GM19328 (cell line): Measurements from ENCODE around the gene LSG1.
"Not testable (repeated sequence)": the region's sequence is repeated elsewhere in the genome, so short reads cannot be mapped to it uniquely, and the experiment has no call there.

Source experiments
- ATAC-seq: cut with Tn5 transposase; IDR thresholded peaks from one replicate; pipeline ENCODE4 v1.9.1; 2021; ENCODE audit warnings: mild to moderate bottlenecking, moderate library complexity; ENCODE audit not compliant: unreplicated experiment

The LSG1 gene

GRCh38 chr3:194658477-194659242 lies 13.3 kb downstream of the LSG1 start:
- ATAC-seq, result no peak

- ATAC-seq, result no peak
These were observed 14.6 kb downstream of the LSG1 start for GRCh38 chr3:194657439-194657838.

GRCh38 chr3:194654443-194654842 lies 17.5 kb downstream of the LSG1 start:
- no peak for ATAC-seq

GRCh38 chr3:194647747-194648146 lies 24.2 kb downstream of the LSG1 start:
- ATAC-seq, result no peak

DNA sequence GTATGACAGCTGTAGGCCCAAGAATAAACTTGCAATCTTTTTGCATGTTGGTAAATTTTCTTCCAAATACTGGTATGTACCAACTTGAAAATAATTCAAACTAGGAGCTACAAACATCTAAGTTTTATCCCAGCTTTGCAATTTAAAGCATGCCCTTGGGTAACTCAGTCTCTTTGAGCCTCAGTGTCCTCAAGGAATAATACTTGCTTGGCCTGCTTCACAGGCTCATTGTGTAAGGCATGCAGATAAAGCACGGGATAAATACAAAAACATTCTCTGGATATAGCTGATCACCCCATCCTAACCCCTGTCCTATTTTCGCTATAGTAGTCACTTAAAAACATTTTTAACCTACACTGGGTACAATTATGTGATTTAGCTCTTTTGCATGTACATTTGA lies 29.2 kb downstream of the LSG1 start:
- no peak for ATAC-seq

- no peak for ATAC-seq
These were observed 31.2 kb downstream of the LSG1 start for GRCh38 chr3:194640829-194641228.

DNA sequence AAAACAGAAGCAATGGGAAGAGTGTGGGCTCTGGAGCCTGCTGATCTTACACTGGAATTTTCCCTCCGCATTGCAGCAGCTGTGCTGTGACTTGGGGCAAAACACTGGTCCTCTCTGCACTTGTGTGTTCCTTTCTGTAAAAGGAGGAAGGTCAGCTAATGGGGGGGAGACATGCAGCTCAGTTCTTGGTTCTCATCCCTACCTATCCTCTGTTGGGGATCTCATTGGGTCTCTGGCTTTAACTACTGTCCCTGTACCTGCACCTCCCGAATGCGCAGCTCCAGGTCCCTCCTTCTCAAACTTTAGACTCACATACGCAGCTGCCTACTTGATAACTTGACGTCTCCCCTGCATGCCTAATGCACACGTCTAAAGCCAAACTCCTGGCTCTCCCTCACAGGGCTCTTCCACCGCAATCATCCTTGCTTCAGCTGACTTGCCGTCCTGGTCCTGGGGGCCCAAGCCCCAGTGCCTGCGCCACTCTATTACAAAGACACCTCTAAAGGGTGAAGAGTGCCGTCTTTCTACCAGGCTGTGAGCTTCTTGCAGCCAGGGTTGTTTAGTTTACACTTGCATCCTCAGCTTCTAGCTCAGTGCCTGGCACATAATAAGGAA lies 32.9 kb downstream of the LSG1 start:
- ATAC-seq, result no peak

- no peak for ATAC-seq
These were observed 34.2 kb downstream of the LSG1 start for GRCh38 chr3:194637541-194638400.

GRCh38 chr3:194637066-194637465 lies 34.9 kb downstream of the LSG1 start:
- no peak for ATAC-seq

DNA sequence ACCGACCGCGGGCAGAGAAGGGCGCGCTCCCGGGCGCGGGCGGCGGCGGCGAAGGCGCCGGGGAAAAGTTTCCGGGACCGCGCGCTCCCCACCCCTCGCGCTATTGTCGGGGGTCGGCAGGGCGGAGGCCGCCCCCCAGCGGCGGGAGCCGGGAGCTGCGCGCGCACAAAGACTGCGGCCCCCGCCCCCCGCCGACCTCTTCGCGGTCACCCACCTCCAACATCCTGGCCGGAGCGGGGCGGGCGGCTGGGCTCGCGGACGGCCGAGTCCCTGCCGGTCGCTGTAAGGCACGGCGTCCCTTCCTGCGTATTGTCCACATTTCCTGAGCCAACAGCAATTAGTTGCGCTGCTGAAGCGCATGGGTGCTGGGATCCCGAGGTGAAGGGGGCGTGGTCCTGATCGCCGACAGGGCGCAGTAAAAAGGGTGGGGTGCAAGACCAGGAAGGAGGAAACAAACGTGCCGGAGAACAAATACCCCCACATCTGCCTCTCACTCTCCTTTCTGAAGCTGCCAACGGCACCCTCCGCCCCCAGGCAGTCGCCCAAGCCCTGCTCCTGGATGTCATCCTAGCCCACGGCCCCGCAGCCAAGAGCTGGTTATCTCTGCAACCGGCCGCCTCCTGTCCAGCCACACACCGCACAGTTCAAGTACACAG lies 38.5 kb downstream of the LSG1 start, which contains the start of gene TMEM44:
TSS of gene TMEM44 (minus strand) at position 71 of the 656 bp plus-strand sequence. CDS start 204 bp downstream, outside the sequence.
- peak; percentile 79 for ATAC-seq

DNA sequence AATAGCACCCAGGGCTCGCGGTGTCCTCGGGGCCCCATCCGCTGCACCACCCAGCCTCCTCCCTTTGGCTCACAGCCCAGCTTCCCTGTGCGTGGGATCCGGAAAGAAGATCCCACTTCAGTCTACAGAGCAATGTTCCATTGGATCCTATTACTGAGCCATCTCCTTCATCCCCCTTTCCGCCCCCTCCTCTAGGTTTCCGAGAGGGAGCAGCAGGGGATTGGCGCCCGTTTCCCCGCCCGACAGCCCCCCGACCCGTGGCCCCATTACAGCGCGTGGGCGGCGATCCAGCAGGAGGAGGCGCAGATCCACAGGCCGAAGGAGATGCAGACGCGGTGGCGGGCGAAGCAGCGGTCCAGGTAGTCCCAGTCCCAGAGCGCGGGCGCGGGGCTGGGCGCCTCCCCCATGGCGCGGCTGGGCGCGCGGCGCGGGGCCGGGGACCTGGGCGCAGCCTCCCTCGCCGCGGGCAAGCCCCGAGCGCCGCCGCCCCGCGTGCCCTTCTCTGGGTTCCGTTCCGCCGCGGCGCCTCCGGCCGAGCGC lies 39.1 kb downstream of the LSG1 start:
- ATAC-seq, result peak; percentile 47

GRCh38 chr3:194632226-194632808 lies 39.7 kb downstream of the LSG1 start:
- ATAC-seq, result no peak

GRCh38 chr3:194631696-194632095 lies 40.3 kb downstream of the LSG1 start:
- ATAC-seq, result no peak

DNA sequence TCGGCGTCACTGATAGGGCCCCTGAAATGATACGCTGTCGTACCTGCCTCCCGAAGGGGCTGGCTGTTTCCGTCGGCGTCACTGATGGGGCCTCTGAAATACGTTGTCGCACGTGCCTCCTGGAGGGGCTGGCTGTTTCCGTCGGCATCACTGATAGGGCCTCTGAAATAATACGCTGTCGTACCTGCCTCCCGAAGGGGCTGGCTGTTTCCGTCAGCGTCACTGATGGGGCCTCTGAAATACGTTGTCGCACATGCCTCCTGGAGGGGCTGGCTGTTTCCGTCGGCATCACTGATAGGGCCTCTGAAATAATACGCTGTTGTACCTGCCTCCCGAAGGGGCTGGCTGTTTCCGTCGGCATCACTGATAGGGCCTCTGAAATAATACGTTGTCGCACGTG lies 41.3 kb downstream of the LSG1 start:
- not testable (repeated sequence) for ATAC-seq

GRCh38 chr3:194624956-194625355 lies 47.0 kb downstream of the LSG1 start:
- no peak for ATAC-seq

DNA sequence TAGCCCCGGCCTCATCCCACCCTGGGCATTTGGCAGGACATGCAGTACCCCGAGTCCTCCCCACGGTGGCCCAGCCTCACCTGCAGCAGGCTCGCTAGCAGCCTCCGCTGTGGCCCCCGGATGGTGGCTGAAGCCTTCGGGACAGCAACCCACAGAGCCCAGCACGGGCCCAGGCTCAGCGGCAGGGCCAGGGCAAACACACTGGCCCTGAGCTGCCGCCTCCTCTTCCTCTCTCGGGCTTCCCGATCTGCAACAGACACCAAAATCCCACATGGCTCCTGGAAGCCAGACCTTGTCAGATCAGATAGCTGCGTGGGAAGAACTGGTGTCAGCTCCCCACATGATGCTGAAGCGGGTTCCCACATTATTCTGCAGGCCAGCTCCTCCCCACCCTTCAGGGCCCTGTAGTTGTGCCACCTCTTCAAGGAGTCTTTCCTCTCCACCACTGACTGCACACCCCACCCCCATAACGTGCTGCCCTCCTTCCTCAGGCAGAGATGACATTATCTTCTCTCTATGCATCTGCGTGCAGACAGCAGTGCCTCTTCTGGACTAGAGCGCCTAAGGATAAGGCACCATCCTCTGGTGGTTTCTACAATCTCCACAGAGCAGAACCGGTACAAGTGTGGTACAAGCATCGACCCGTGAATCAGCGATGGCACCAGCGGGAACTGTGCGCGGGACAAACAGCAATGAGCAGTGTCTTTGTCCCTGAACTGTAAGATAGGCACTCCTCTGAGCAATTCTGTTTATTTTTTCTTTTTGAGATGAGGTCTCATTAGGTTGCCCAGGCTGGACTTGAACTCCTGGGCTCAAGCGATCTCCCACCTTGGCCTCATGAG lies 48.3 kb downstream of the LSG1 start:
- no peak for ATAC-seq

DNA sequence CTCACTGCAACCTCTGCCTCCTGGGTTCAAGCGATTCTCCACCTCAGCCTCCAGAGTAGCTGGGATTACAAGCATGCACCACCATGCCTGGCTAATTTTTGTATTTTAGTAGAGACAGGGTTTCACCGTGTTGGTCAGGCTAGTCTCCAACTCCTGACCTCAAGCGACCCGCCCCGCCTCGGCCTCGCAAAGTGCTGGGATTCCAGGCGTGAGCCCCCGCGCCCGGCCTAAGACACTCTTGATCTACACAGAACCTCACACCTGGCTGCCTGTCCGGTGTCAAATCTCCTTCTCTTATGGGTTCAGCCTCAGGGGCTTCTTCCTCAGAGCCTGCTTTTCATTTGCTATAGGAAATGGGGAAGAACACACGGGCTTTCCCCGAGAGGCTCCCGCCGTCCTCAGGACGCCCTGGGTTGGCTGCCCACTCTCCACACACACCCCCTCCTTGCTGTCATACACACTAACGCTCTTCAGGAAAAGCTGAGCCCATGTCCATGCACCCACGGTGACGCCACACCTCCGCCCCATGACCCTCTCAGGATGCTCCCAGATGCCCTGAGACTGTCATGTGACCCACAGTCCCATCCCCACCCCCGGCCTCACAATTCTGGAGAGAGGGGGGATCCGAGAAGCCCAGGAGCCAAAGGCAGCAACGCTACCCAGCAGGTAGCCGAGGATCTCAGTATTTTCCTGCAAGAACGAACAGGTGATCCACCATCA lies 49.2 kb downstream of the LSG1 start:
- no peak for ATAC-seq

DNA sequence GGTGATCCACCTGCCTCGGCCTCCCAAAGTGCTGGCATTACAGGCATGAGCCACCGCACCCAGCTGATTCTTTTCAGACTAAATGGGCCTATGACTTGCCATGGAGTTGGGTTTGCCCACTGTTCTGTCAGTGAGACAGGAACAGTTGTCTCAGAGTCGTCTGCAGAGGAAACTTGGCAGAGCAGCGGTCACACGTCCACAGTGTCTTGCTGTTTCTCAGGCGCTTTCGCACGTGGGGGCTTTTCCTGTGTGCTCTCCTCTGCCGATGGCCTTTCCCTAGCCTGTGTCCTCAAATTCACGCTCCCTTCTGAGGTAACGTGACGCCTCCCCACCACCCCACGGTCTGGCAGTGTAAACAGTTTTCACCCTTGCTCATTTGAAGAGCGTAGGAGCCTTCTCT lies 50.0 kb downstream of the LSG1 start:
- ATAC-seq, result no peak

DNA sequence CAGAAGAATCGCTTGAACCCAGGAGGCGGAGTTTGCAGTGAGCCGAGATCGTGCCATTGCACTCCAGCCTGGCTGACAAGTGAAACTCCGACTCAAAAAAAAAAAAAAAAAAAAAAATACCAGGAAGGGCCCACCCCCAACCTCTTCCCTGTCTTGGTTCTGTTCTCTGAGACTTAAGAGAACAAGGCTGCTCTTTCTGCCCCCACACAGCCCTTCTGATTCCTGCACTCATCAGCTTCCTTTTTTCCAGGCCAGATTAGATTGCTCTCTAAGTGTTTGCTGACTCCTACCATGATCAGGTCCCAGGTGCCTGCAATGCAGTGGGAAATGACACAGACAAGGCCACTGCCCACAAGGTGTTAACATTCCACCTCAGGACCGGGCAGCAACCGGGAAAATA lies 51.8 kb downstream of the LSG1 start:
- ATAC-seq, result no peak
